Loucy (cell line): ENCODE data around the gene PPARA.
A peak's percentile ranks its signal among the peaks of the same experiment; 100 is the strongest.

Source experiments
- H2AFZ ChIP-seq: fragments of 200-600 bp; sonication (generic); 2 replicates; pipeline ENCODE4 v1.6.0; 2016; ENCODE audit warnings: antibody characterized with exemption, mild to moderate bottlenecking, low read length, moderate library complexity
- H3F3A ChIP-seq: fragments of 200-600 bp; 2 replicates; pipeline ENCODE4 v1.6.0; 2016; ENCODE audit warnings: antibody characterized with exemption, low read depth, mild to moderate bottlenecking
- H3K27me3 ChIP-seq: fragments of 200-600 bp; sonication (generic); 2 replicates; pipeline ENCODE4 v1.6.1; 2014; ENCODE audit warnings: low read length, mild to moderate bottlenecking; ENCODE audit not compliant: insufficient read depth, poor library complexity, severe bottlenecking
- H3K36me3 ChIP-seq: fragments of 200-600 bp; sonication (generic); 2 replicates; pipeline ENCODE4 v1.6.1; 2016; ENCODE audit warnings: low read length; ENCODE audit not compliant: insufficient read depth
- H3K4me1 ChIP-seq: fragments of 200-600 bp; sonication (generic); 2 replicates; pipeline ENCODE4 v1.5.1; 2014; ENCODE audit warnings: low read length, mild to moderate bottlenecking; ENCODE audit not compliant: insufficient read depth, poor library complexity, severe bottlenecking
- H3K4me2 ChIP-seq: fragments of 200-600 bp; sonication (generic); 2 replicates; pipeline ENCODE4 v1.6.0; 2014; ENCODE audit warnings: antibody characterized with exemption, low read length, low read depth, mild to moderate bottlenecking; ENCODE audit not compliant: poor library complexity, severe bottlenecking
- H3K4me3 ChIP-seq: fragments of 200-600 bp; sonication (generic); 2 replicates; pipeline ENCODE4 v1.5.1; 2014; ENCODE audit warnings: low read length, mild to moderate bottlenecking, mixed read lengths; ENCODE audit not compliant: poor library complexity, severe bottlenecking
- H3K79me2 ChIP-seq: fragments of 200-600 bp; sonication (generic); 2 replicates; pipeline ENCODE4 v1.6.1; 2014; ENCODE audit warnings: low read length; ENCODE audit not compliant: insufficient read depth
- H3K9ac ChIP-seq: fragments of 200-600 bp; sonication (generic); 2 replicates; pipeline ENCODE4 v1.6.0; 2014; ENCODE audit warnings: mild to moderate bottlenecking, low read depth, low read length, moderate library complexity; ENCODE audit not compliant: poor library complexity, severe bottlenecking
- H3K9me2 ChIP-seq: fragments of 200-600 bp; sonication (generic); replicated peaks from 2 replicates; pipeline ENCODE4 v1.6.1; 2016; ENCODE audit warnings: low read depth, low read length, mixed read lengths
- H3K9me3 ChIP-seq: fragments of 200-600 bp; sonication (generic); 2 replicates; pipeline ENCODE4 v1.6.1; 2014; ENCODE audit warnings: mild to moderate bottlenecking, antibody characterized with exemption, low read length, low read depth; ENCODE audit not compliant: insufficient read depth
- H4K20me1 ChIP-seq: fragments of 200-600 bp; sonication (generic); 2 replicates; pipeline ENCODE4 v1.6.0; 2014; ENCODE audit warnings: antibody characterized with exemption, low read length, mild to moderate bottlenecking; ENCODE audit not compliant: insufficient read depth, poor library complexity, severe bottlenecking
- CTCF ChIP-seq: fragments of 200-600 bp; sonication (generic); conservative IDR thresholded peaks from 2 replicates; pipeline ENCODE4 v1.5.1; 2014; ENCODE audit warnings: mild to moderate bottlenecking, antibody characterized with exemption, low read length
- EZH2phosphoT487 ChIP-seq: fragments of 200-600 bp; IDR thresholded peaks from 2 replicates; pipeline ENCODE4 v1.6.1; 2018; ENCODE audit warnings: antibody characterized with exemption, mild to moderate bottlenecking, moderate library complexity, borderline replicate concordance

The PPARA gene

GRCh38 chr22:46148816-46149511 lies 1.4 kb upstream of the PPARA start:
- Histone ChIP-seq H2AFZ (peak overlapping the region; percentile 84), H3K9me2 (no peaks in the 10 kb centered on the region), H3K4me3 (peak overlapping the region; percentile 76), H4K20me1 (peaks cover 20% of the 10 kb centered on the region), H3K9ac (peak overlapping the region; percentile 78), H3K4me1 (peaks cover 18% of the 10 kb centered on the region), H3K9me3 (no peaks in the 10 kb centered on the region), H3F3A (no peaks in the 10 kb centered on the region), H3K4me2 (peak overlapping the region; percentile 85), H3K36me3 (no peaks in the 10 kb centered on the region), H3K79me2 (peaks cover 32% of the 10 kb centered on the region), H3K27me3 (no peaks in the 10 kb centered on the region)
- TF ChIP-seq EZH2phosphoT487 (no peak), CTCF (no peak)

- Histone ChIP-seq H3K27me3 (no peaks in the 10 kb centered on the region), H2AFZ (peak overlapping the region; percentile 84)
Measured at GRCh38 chr22:46149512-46150033, 753 bp upstream of the PPARA start.

GRCh38 chr22:46150655-46151477 lies 540 bp downstream of the PPARA start:
- Histone ChIP-seq H3K36me3 (no peaks in the 10 kb centered on the region), H3K4me1 (peaks cover 25% of the 10 kb centered on the region), H2AFZ (peak overlapping the region; percentile 64), H3F3A (no peaks in the 10 kb centered on the region), H3K4me3 (peak overlapping the region; percentile 95), H4K20me1 (peaks cover 27% of the 10 kb centered on the region), H3K9me3 (no peaks in the 10 kb centered on the region), H3K9ac (peak overlapping the region; percentile 81), H3K27me3 (no peaks in the 10 kb centered on the region), H3K79me2 (peaks cover 49% of the 10 kb centered on the region), H3K9me2 (no peaks in the 10 kb centered on the region), H3K4me2 (peak overlapping the region; percentile 95)
- TF ChIP-seq EZH2phosphoT487: no peak
- TF ChIP-seq CTCF: no peak

More at GRCh38 chr22:46149512-46150033, 753 bp upstream of the PPARA start:
- Histone ChIP-seq H3K4me2 (peak overlapping the region; percentile 85), H3F3A (no peaks in the 10 kb centered on the region), H3K9ac (peak overlapping the region; percentile 78), H3K36me3 (no peaks in the 10 kb centered on the region), H3K4me1 (peaks cover 22% of the 10 kb centered on the region), H3K4me3 (peak overlapping the region; percentile 76), H4K20me1 (peaks cover 24% of the 10 kb centered on the region), H3K9me2 (no peaks in the 10 kb centered on the region), H3K79me2 (peaks cover 37% of the 10 kb centered on the region), H3K9me3 (no peaks in the 10 kb centered on the region)
- TF ChIP-seq EZH2phosphoT487 (no peak), CTCF (no peak)
